M059J (cell line): ENCODE results near the gene DDX41. TPM values are rescaled to one million over a fixed set of nuclear protein-coding genes. Genes with fewer than 3 reads are reported as not detected.

Experiments
- DNase-seq: peaks from one replicate; pipeline ENCODE4 v3.0.0-alpha.2; 2012; ENCODE audit warnings: low read depth
- total RNA-seq: library from RNA; depleted of rRNA; stranded (reverse); fragments of >200 nt; shearing (Covaris generic); gene quantifications from 2 replicates; pipeline ENCODE4 v1.2.3, GENCODE V29; 2014

DDX41 gene
- total RNA-seq, 1 experiment from 2014 or later, result 103 TPM

DNA sequence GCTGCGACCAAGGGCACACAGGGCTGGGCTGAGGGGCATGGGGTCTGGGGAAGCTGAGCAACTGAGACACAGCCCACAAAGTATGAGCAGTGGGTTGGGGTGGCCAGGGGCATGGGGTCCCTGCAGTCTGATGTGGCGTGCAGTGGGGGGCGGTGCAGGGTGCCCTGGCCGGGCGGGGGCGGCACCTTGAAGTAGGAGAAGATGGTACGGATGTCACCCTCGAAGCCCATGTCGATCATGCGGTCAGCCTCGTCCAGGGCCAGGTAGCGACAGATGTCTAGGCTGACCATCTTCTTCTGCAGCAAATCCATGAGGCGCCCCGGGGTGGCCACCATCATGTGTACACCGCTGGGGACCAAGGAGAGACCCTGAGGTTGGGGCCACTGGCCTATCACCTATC is 3.3 kb downstream of the DDX41 start:
- no peak for DNase-seq

DNA sequence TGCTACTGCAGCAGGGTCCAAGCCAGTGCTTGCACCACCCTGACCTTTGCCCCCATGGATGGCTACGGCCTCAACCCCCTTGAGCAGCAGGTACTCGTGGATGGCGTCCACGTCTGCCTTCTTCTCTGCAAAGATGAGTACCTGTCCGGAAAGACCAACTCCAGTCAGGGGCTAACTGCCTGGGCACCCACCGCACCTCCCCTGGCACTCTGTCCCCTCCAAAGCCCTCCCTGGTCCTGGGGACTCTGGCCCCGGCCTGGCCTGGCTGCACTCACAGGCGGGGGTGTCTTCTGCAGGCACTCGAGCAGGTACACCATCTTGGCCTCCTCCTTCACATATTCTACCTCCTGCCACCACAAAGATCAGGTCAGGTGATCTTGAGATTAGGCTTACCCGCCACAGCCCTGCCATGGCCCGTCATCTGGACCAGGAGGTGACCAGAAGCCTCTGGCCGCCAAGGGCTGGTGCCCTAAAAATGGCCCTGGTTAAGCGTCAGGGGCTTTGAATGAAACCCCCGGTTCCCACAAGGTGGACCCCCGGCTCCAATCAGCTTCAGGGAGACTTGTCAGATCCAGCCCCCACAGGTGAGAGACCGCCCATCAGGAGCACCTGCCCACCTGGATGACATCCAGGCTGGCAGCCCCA is 3.9 kb downstream of the DDX41 start:
- no peak for DNase-seq

DNA sequence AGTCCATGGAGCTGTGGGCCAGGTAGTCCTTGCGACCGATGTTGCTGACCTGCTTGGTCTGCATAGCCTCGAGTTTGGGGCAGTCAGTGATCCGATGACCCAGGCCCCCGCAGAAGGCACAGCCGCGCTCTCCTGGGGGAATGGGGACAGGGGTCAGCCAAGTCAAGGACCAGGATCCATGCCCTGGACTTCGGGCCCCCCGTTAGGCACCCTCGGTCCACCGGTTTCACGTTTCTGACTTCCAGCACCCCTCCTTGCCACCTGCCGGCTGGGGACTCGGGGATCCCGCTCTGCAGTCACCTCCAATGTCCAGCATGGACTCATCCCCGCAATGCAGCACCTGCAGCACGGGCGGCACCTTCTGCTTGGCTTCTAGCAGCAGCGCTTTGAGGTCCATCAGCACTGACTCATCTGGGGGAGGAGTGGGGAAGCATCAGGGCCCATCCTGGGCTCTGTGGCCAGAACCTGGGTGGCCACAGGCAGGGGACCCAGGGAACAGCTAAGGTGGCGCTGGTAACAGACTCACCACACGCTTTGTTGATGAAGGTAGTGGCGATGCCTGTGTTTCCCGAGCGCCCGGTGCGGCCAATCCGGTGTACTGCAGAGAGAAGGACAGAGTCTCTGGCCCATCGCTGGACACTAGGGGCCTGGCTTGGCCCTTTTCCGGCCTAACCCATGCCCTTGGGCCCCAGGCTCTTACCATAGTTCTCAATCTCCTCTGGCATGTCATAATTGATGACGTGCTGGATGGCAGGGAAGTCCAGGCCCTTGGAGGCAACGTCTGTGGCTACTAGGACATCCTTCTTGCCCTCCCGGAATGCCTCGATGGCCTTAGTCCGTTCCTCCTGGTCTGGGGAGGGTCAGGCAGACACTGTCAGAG is 4.7 kb downstream of the DDX41 start:
- no peak for DNase-seq

DNA sequence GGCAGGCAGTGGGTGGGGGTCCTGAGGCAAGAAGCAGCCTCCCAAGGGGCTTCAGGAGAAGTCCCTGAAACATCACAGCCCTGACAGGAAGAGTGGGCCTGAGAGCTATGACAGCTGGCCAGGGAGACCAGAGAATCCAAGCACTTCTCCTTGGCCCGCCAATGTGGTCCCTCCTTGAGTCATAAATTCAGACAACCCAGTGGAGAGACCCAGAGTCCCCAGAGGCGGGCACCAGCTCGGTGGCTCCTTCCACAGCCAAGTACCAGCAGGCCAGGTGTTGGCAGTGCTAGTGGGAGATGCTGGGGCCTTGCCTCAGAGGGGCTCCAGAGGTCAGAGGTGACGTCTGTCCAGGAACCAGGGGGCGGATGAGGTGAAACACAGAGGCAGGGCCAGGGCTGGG is 5.6 kb downstream of the DDX41 start:
- no peak for DNase-seq

DNA sequence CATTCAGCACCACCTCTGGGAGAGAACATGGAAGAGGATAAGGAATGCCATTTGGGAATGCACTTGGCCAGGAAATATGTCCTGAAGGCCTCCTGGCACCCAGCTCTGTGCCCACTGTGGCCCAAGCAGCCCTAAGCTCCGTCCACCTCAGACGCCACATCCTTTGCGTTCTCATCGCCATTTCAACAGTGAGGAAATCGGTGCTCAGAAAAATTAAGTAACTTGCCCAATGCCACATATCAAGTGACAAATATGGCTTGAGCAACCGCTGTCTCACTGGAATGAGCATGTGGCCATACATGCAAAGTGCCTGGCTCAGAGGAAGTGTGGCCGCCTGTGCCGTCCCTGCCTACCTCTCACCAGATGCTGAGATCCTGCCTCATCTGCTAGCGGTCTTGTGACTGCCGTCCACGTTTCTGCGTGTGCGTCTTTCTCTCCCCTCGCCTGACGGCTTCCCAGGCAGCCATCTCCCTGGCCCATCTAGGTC is 6.2 kb downstream of the DDX41 start:
- no peak for DNase-seq

DNA sequence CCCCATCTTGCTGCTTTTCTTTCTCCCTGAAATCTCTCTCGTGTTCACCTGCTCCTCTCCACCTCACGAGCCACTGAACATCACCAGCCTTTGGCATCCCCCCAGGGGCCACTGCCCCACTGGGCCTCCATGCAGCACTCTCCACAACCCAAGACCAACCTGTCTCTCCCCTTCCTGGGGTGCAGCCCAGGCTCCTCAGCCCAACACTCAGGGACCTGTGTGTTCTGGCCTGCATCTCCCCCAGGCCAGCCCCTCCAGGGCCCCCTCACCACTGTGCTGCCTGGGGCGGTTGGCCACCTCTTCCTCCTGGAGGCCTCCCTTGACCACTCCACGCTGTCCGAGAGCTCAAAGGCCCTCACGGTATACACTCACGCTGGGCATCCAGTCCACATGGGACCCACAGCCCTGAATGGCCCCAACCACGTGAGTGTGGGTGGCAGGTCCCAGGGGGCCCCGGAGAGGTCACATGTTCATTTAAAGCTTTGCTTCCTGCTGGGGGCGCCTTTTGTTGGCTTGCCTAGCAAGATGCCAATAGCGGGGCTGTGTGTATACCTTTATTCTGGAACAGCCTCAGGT is 6.7 kb downstream of the DDX41 start:
- no peak for DNase-seq

DNA sequence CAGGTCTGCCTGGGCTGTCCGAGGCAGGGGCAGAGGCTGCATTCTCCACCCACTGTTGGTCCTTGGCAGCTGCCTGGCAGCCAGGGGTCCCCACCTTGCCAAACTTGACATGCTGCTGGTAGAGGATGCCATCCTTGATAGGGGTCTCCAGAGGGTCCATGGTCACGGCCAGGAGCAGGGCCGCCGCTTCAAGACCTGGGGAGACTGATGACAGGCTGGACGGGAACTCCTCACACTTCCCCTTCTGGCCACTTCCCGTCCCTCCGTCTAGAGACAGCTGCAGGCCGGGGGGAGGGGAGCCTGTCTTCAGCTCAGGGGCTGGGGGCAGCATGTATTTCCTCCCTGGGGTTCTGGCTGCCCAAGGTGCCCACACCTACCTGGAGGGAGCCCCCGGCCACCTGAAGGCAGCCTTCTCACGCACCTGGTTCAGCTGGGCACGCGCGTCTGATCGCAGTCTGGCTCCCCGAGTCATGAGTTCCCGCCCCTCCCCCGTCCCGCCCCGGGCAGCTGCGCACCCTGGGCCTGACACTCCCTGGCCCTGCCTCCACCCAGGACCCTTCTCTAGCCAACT is 7.3 kb downstream of the DDX41 start, which contains the start of gene DOK3:
TSS of gene DOK3 (minus strand) at position 446 of the 571 bp plus-strand sequence. CDS start at position 160, 286 bp downstream.
- no peak for DNase-seq

DNA sequence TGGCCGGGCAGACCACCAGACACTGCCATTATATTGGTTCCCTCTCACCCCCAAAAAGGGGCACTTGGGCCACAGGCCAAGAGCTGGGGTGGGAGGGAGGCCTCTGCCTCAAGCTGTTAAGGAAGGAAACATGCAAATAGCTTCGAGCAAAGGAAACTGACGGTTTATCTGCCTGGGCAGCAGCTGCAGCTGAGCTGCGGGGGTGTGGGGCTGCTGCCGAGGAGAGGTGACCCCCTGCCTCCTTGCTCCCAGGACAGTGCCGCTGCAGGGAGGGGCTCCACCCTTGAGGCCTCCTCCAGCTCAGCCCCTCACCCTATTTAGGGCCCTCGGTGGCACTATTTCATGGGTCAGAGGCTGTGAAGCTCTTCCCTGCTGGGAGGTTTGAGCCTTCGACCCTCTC is 7.9 kb downstream of the DDX41 start:
- DNase-seq, result no peak

DNA sequence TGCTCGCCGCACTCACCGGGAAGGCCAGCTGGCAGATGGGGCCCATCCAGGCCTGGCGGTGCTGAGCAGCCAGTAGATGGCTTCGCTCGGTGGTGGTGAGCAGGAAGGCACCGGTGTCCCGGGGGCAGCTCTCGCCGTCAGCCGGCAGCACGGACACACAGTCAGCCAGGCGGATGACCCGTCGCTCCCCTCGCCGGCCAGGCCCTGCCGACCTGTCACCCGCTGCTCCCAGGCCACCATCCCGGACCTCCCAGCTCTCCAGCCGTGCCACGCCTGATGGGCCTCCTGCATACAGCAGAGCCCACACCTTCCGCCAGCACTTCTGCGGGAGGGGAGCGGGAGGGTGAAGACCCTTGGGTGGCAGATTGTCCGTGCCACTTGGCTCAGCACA is 8.5 kb downstream of the DDX41 start:
- no peak for DNase-seq

DNA sequence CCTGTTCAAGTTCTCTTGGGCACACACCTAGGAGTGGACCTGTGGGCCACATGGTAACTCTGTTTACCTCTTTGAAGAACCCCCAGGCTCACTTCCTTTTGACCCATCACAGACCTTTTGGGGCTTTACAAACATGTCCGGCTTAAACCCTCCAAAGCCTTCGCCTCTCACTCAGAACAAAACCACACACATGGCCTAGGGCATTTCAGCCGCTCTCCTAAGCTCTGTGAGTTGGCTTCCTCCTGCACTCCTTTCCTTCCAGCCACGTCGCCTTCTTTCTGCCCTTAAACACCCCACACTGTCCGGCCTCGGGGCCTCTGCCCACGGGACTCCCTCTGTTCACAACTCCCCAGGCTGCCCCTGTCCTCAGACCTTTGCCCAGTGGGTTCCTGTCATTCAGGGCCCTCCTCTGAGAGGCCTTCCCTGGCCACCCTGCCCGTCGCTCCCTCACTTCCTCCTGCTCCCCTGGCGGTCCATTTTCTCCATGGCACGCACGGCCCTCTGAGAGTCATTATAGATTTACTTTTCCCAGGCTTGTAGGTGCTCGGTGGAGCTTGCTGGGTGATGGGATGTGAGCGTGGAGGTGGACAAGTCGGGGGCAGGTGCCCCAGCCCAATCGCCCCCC is 9.1 kb downstream of the DDX41 start:
- DNase-seq, result peak; percentile 53

DNA sequence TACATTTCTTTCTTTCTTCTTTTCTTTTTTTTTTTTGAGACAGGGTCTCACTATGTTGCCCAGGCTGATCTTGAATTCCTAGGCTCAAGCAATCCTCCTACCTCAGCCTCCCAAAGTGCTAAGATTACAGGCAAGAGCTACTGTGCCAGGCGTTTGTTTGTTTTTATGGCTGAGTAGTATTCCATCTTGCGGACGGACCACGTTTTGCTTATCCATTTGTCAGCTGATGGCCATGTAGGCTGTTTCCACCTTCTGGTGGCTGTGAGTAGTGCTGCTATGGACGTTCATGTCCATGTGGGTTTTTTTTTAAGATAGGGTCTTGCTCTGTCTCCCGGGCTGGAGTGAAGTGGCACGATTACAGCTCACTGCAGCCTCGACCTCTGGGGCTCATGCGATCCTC is 9.6 kb downstream of the DDX41 start:
- DNase-seq, result peak; percentile 22

DNA sequence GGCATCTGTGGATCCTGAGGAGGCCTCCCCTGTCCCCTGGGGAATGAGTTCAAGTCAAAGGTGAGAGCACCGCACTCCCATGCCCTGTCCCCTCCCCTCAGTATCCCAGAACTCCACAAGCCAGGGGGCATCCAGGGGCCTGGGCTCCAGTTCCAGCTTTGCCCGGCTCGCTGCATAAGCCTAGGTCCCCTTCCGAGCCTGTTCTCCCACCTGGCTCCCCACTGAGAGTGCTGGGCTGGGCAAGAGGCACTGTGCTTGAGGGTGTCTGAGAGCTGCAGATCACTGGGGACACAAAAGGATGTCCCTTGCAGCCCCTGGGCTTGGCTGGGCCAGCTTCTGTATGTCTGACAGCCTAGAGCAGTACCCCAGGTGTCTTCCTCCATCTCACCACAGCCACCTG is 11.7 kb downstream of the DDX41 start:
- DNase-seq, result no peak

DNA sequence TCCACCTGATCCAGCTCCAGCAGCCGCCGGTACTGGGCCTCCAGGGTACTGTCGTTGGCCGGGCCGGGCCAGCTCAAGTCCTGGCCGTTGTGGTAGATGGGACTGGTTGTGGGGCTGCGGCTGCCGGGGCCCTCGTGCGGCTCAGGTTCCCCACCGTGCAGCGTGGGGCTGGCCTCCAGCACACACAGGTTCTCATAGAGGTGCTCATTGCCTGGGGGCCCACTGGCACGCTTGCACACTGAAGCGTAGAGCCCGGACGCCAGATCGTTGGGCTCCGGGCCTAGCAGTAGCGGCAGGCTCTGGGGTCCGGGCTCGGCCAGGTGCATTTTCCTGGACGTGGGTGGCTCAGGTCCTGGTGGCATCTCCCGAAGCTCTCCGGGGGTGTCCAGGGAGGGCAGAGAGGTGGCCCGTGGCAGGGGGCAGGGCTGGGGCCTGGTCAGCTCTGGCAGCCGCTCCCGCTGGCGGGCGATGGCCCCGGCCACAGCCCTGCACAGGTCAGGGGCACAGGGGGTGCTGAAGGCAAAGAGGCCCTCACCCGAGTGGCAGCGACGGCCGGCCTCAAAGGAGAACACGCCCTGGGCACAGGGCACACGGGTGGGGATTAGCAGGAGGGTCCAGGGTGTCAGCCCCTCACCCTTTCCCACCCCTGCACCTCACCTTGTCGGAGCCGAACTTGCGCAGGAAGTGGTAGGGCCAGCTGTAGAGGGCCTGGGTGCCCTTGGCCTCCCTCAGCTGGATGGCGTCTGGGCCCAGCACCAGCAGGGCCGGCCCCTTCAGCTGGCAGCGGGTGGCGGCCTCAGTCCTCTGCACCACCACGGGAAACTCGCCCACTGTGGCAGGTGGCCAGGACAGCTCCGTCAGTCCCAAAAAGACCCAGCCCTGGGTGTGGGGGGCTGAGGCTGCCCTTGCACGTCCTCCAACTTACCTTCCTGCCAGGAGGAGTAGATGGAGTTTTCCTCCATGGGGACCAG is 12.4 kb downstream of the DDX41 start:
- DNase-seq, result no peak

DNA sequence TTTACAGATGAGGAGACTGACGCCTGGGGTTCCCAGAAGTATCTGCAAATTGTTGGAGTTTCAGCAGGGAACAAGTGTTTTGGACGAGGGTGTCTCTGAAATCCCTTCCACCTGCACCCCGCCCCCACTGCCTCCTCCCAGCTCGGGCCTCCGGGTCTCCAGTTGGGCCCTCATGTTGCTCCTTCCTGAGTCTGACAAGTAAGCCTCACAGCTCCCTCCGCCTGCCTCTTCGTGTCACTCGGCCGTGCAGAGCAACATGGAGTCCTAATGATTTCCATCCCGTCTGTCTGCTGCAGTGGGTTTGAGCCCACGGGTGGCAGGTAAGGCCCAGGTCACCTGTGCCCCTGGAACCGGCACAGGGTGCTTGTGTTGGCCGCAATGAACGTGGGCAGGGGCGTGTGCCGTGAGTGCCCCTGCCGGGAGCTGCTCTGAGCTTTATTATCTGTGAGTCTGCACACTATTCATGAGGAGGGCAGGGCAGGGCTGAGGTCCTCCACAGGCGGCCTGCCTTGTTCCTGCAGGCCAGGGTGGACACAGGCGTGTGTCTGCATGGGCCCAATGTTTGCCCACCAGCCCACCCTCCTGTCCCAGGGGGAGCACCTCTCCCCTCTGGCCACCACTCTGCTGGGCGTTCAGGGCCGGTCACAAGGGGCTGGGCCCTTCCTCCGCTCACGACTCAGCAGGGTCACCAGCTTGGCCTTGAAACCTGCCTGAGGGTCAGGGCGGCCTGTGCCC is 13.2 kb downstream of the DDX41 start:
- DNase-seq, result no peak

DNA sequence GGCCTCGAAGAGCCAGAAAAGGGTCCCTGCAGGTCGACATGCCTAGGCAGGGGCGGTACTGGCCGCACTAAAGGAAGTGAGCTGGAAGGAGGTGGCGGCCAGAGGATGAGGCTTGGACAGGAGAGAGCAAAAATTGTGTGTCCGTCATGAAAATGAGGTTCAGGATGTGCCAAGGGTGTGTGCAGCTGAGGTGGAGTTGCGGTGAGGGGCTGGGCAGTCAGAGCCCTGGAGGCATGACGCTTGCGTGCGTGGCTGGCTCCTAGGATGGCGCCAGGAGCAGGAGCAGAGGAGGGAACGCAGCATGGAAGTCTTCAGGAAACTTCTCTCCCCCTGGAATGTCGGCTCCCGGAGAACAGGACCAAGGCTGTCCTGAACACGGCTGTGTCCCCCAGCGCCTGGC is 13.9 kb downstream of the DDX41 start:
- DNase-seq, result no peak

DNA sequence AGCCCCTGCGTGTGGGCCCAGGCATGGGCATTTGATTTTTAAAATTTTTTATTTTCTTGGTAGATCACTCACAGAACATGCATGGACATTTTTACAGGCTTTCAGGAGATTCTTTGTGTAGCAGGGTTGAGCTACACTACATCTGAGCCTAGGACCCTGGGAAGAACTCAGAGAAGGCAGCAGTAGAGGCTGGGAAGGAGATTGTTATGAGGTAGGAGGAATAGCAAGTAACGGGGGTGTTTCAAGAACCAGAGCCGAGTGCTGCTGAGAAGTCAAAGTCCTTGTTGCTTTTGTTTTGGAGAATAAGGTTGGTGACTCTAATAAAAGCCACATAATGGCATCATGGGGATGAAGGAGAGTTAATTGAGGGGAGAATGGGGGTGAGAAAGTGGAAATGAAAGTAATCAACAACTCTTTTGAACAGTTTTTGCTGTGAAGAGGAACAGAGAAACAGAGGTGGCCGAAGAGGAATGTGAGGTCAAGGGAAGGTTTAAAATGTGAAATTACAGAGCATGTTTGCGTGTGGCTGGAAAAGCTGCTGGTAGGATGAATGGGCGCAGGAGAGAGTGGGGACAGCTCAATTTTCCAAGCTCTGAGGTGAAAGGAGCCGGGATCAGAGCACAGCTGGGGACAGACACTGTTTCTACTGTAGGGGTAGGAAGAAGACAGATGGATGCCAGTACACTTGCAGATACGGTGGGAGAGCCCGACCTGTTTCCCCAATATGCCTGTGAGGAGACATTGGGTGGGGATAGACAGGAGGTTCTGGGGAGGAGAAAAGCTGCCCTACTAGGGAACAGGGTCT is 14.7 kb downstream of the DDX41 start:
- DNase-seq, result no peak

DNA sequence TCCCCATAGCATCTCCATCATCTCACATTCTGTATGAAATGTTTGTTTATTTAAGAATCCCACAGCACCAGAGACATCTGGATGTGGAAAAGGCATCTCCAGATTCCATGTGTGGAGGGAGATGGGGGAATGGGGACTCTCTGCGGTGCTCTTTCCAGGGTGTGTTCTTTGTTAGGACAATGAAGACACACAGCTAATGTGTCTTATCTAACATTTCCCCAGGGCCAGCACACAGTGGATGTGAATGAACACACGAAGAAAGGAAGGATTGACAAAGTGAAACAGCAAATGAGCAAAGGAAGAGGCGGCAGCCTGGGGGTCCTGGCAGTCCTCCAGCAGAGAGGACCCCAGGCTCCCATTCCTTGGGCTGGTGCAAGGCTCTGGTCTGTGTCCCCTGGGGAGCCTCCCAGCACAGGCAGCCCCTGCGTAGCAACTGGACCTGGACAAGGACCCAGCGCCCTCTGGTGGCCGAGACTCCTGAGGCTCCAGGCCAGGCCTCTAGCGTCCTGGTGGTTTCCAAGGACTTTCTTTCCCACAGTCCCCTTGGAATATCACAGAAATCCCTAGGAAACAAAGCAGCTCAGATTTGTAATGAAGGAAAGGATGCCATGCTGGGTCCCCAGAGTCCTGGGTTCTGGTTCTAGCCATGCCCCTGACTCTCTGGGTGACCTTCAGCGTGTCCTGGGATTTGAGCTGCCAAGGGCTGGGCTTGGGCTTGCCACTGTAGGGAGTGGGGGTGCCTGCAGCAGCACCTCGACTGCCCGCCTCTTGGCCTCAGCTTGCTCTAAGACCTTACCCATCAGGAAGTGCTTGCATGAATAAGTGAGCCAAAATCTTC is 15.9 kb downstream of the DDX41 start:
- DNase-seq, result peak; percentile 74

DNA sequence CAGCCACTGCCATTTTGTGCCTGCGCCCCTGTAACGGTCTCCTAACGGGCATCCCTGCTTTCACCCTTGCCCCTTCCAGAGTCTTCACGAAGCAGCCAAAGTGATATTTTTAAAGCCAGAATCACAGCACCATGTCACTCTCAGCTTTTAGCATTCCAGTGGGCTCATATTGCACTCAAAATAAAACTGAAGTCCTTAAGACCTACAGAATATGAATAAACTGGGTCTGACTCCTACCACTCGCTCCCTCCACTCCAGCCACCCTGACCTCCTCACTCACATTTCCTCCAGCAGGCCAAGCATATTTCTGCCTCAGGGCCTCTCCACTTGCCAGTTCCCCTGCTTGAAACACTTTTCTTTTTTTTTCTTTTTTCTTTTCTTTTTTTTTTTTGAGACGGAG is 16.9 kb downstream of the DDX41 start:
- DNase-seq, result no peak
